ENCODE results near the gene ARL8B. TPM values are rescaled to one million over a fixed set of nuclear protein-coding genes. Genes with fewer than 3 reads are reported as not detected.

Gene ARL8B
- total and polyA plus RNA-seq, 2 of the 8 experiments (the other 6 are each of a cell fraction or from before 2014, with no cell fraction given), result 14.5 to 27.8 TPM

GRCh38 chr3:5151586-5151985, 29.5 kb downstream of the ARL8B start:
- Histone ChIP-seq H3K4me3 (ENCODE audit: extremely low read depth in 1 of 4, insufficient read depth in 2 of 4, low read depth in 3 of 4, low read length in 4 of 4) (no peak overlapping the region), H3K18ac (ENCODE audit: extremely low read depth, low read length) (no peak overlapping the region), H3K23ac (ENCODE audit: insufficient read length) (no peak overlapping the region), H2AFZ (ENCODE audit: low read length) (no peak overlapping the region), H4K8ac (ENCODE audit: extremely low read depth, insufficient read depth, low read length) (no peak overlapping the region), H3K23me2 (ENCODE audit: low read depth, low read length) (no peaks in the 10 kb centered on the region), H3K27me3 (replicated peaks in 1 of 4; ENCODE audit: control insufficient read depth in 3 of 4, extremely low read depth in 1 of 4, insufficient read depth in 3 of 4, low read length in 3 of 4) (no peaks in the 10 kb centered on the region), H2BK12ac (ENCODE audit: low read depth, low read length) (no peak overlapping the region), H3K9ac (replicated peaks in 1 of 4; ENCODE audit: extremely low read depth in 1 of 4, low read depth in 3 of 4, low read length in 3 of 4) (no peak overlapping the region), H2AK5ac (ENCODE audit: low read depth, low read length) (no peak overlapping the region), H2BK5ac (ENCODE audit: low read depth, low read length) (no peak overlapping the region), H3K4me2 (ENCODE audit: insufficient read depth in 1 of 2, low read depth in 2 of 2, low read length in 2 of 2) (no peak overlapping the region), H3K79me2 (ENCODE audit: control insufficient read depth in 1 of 2, insufficient read depth in 2 of 2, low read length in 2 of 2) (peaks cover 0 to 95% of the 10 kb centered on the region in 2 experiments; a peak in 3 of 4 replicates), H3K14ac (ENCODE audit: insufficient read length) (no peak overlapping the region), H3K56ac (replicated peaks; ENCODE audit: insufficient read length, low read depth, low read length) (no peak overlapping the region), H4K20me1 (replicated peaks in 1 of 2; ENCODE audit: control insufficient read depth in 1 of 2, insufficient read depth in 2 of 2, low read length in 2 of 2) (peaks cover 3 to 7% of the 10 kb centered on the region in 2 experiments), H3K79me1 (ENCODE audit: low read depth, low read length) (peaks cover 5% of the 10 kb centered on the region; the same call in 1 of the 2 replicates), H3K27ac (ENCODE audit: low read depth, low read length) (no peak overlapping the region), H4K5ac (ENCODE audit: insufficient read length, low read depth, low read length) (no peak overlapping the region), H3K4ac (replicated peaks; ENCODE audit: insufficient read length, low read depth, low read length) (no peak overlapping the region), H2BK15ac (ENCODE audit: low read length) (no peak overlapping the region), H3K36me3 (ENCODE audit: control insufficient read depth in 2 of 4, insufficient read depth in 4 of 4, low read length in 3 of 4) (no peaks in the 10 kb centered on the region), H3K9me3 (ENCODE audit: insufficient read depth in 2 of 2, low read depth in 1 of 2, low read length in 1 of 2) (peaks cover 0 to 5% of the 10 kb centered on the region in 2 experiments; a peak in 1 of 4 replicates), H4K91ac (replicated peaks; ENCODE audit: insufficient read length, low read length) (no peak overlapping the region), H3K4me1 (replicated peaks in 1 of 4; ENCODE audit: control insufficient read depth in 3 of 4, insufficient read depth in 4 of 4, low read length in 3 of 4) (peaks cover 0 to 4% (median 0%) of the 10 kb centered on the region in 4 experiments; a peak in 2 of 7 replicates), H2BK20ac (ENCODE audit: low read length) (no peak overlapping the region), H2BK120ac (replicated peaks; ENCODE audit: low read depth, low read length) (no peak overlapping the region)
- ChIA-PET POLR2A (ENCODE audit: partially characterized antibody) (interaction anchor here (1.2 to 1.4 kb wide), 2 partner anchors 16 to 37 kb away, joined by 3 read pairs; no protein-coding TSS in a partner anchor), CTCF (ENCODE audit: partially characterized antibody) (interaction anchor here (0.8 to 2.0 kb wide), 3 partner anchors 14 to 30 kb away, joined by 3 to 6 read pairs (median 4); no protein-coding TSS in a partner anchor)
- WGBS, 2 experiments (ENCODE audit: extremely low coverage in 1 of 2, insufficient coverage in 1 of 2, insufficient read length in 1 of 2, insufficient replicate concordance in 2 of 2, low coverage in 1 of 2, low lambda C conversion rate in 2 of 2, missing lambda C conversion rate in 1 of 2), result 92% methylated on average over 6 of the region's 6 CpGs; no CpG with 5 or more reads in 1 of the 2 experiments
- FAIRE-seq (no peak), DNase-seq (ENCODE audit: low read depth in 1 of 2, low spot score in 2 of 2) (no peak)
- no peak for TF ChIP-seq HDAC6 (IDR thresholded peaks at IDR 0.05; ENCODE audit: low read depth, low read length)
- no peak for TF ChIP-seq TAF7 (optimal IDR thresholded peaks at IDR 0.05; ENCODE audit: borderline replicate concordance, low read depth, low read length)
- TF ChIP-seq TBP (IDR thresholded peaks at IDR 0.05; ENCODE audit: low read depth, low read length), result no peak
- TF ChIP-seq, protein P1, sequence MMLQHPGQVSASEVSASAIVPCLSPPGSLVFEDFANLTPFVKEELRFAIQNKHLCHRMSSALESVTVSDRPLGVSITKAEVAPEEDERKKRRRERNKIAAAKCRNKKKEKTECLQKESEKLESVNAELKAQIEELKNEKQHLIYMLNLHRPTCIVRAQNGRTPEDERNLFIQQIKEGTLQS (IDR thresholded peaks at IDR 0.05; ENCODE audit: insufficient read depth, low read depth, low read length), result no peak
- TF ChIP-seq, protein P2, sequence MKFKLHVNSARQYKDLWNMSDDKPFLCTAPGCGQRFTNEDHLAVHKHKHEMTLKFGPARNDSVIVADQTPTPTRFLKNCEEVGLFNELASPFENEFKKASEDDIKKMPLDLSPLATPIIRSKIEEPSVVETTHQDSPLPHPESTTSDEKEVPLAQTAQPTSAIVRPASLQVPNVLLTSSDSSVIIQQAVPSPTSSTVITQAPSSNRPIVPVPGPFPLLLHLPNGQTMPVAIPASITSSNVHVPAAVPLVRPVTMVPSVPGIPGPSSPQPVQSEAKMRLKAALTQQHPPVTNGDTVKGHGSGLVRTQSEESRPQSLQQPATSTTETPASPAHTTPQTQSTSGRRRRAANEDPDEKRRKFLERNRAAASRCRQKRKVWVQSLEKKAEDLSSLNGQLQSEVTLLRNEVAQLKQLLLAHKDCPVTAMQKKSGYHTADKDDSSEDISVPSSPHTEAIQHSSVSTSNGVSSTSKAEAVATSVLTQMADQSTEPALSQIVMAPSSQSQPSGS (IDR thresholded peaks at IDR 0.05; ENCODE audit: low read length), result no peak
- TF ChIP-seq BACH1 (IDR thresholded peaks at IDR 0.05; ENCODE audit: low read length), result no peak
- no peak for TF ChIP-seq TCF12 (IDR thresholded peaks at IDR 0.05; ENCODE audit: low read depth, low read length)
- no peak for TF ChIP-seq BRCA1 (IDR thresholded peaks at IDR 0.05; ENCODE audit: low read depth, low read length)
- no peak for TF ChIP-seq FOSL1 (IDR thresholded peaks at IDR 0.05; ENCODE audit: insufficient read depth, low read depth, low read length)
- TF ChIP-seq PHF8 (conservative IDR thresholded peaks at IDR 0.05; ENCODE audit: low read depth, low read length), result no peak
- no peak for TF ChIP-seq RNF2 (IDR thresholded peaks at IDR 0.05; ENCODE audit: borderline replicate concordance, low read depth, low read length, missing control alignments, poor library complexity, severe bottlenecking)

All from H1 (cell line).